Endometrial microvascular endothelial cells (primary cell): Measurements from ENCODE around the gene GDPD1. TPM values are rescaled to one million over a fixed set of nuclear protein-coding genes. Genes with fewer than 3 reads are reported as not detected.
"Not testable (repeated sequence)": the region's sequence is repeated elsewhere in the genome, so short reads cannot be mapped to it uniquely, and the experiment has no call there.

ENCODE experiments used
- in situ Hi-C: cut with HindIII; loops from 2 replicates; pipeline ENCODE4 v1.10.0; 2017; ENCODE audit warnings: low sequenced_read_pairs, low pct_unique_long_range_greater_than_20kb; ENCODE audit errors: inconsistent ontology term
- total RNA-seq: library from RNA; depleted of rRNA; stranded (reverse); fragments of >200 nt; gene quantifications from one replicate; pipeline ENCODE4 v1.2.3, GENCODE V29; 2015; ENCODE audit errors: inconsistent ontology term

GDPD1 gene
- total RNA-seq, 1 donor from 2014 or later: 6.4 TPM

DNA sequence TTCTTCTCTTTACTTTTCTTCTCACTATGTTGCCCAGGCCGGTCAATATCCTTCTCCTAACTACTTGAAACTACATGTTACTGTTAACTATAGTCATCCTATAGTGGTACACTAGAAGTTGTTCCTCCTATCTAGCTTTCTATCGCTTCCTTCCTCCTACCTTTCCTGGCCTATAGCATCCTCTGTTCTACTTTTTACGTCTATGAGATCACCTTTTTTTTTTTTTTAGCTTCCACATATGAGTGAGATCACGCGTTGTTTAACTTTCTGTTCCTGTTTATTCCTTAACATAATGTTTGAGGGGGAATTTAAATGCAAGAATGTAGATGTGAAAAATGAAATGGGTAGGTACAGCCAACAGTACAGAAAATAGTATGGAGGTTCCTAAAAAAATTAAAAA lies 80.6 kb downstream of the GDPD1 start:
- in situ Hi-C loops: no loop called here

DNA sequence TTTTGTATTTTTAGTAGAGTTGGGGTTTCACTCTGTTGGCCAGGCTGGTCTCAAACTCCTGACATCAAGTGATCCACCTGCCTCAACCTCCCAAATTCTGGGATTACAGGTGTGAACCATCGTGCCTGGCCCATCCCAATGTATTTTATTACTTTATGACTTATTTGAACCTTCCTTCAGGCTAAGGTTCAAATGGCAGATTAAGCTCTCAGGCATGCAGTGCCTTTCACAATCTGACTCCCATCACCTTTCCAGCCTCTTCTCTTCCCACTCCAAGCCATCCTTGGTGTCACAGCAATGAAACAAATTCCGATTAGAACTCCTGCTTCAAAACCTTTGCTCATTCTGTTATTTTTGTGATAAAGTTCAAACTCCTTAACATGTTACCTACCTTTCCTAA lies 84.5 kb downstream of the GDPD1 start:
- in situ Hi-C loops: no loop called here

DNA sequence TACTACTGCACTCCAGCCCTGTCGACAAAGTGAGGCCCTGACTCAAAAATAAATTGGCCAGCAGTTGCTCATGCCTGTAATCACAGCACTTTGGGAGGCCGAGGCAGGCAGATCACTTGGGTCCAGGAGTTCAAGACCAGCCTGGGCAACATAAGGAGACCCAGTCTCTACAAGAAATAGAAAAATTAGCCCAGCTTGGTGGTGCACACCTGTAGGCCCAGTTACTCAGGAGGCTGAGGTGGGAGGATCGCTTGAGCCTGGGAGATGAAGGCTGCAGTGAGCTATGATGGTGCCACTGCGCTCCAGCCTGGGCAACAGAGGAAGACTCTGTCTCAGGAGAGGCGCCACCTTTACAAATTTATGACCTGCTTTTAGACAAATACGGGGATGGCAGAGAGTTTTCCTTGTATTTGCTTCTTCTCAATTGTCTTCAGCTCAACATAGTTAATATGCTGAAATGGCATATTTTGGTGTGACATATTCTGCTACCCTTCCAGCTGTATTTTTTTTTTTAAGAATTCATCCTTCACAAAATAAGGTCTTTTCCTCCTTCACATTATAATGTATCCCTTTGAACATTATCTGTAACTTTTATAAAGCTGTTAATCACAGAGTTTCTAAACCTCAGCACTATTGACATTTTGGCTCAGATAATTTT lies 90.1 kb downstream of the GDPD1 start:
- in situ Hi-C loops: no loop called here

DNA sequence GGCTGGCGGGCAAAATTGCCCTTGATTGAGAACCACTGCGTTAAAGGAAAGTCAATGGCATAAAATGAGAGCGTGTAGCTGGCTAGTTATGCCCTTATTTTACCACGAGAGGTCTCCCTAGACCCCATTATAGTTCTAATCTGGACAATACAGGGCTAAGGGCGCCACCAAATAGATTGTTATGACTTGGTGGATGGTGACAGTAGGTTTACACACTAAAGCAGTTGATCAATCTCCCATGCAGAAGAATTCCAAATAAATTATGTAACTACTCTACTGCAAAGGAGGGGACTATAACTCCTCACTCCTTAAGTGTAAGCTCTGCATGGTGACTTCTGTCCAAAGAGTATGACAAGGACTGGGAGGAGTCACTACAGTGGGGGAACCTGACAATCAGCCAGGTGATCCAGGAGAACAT lies 90.7 kb downstream of the GDPD1 start:
- in situ Hi-C loops: no loop called here

DNA sequence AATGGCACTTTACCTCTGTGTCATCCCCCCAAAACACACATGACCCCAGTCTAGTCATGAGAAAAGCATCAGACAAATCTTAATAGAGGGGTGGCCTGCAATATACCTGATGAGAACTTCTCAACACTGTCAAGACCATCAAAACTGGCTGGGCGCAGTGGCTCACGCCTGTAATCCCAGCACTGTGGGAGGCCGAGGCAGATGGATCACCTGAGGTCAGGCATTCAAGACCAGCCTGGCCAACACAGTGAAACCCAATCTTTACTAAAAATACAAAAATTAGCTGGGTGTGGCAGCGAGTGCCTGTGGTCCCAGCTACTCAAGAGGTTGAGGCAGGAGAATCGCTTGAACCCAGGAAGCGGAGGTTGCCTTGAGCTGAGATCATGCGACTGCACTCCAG lies 91.2 kb downstream of the GDPD1 start:
- in situ Hi-C loops: not testable (repeated sequence)

DNA sequence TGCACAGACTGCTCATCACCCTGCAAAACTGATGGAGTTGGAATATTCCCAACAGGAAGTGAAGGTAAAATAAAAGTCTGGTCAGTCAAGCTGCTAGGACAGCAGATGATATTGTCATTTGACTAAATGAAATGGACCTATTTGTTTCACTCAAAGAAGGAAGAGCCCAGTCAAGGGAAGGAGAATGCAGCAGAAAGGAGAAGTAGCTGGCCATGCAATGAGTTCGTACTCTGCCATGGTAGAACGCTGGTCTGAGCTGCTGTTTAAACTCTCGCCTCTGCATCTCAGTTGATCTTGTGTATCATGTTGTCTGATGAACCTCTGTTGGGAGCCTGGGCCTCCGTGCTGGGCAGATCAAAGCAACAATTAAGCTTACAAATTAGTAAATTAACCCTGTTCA lies 95.6 kb downstream of the GDPD1 start:
- in situ Hi-C loops: no loop called here

Other genes with a start within 250 kb of the GDPD1 start
- 63.7 TPM for gene TRIM37, start 113.6 kb upstream of the GDPD1 start, total RNA-seq
- 105 TPM for gene SKA2, start 65.3 kb upstream of the GDPD1 start, total RNA-seq
- gene PRR11, start 64.8 kb upstream of the GDPD1 start, total RNA-seq: 54.0 TPM
- gene SMG8, start 10.5 kb upstream of the GDPD1 start, total RNA-seq: 21.2 TPM
- gene YPEL2, start 111.1 kb downstream of the GDPD1 start, total RNA-seq: 15.0 TPM